ENCODE measurements around the gene TMEM164.

TMEM164 gene

DNA sequence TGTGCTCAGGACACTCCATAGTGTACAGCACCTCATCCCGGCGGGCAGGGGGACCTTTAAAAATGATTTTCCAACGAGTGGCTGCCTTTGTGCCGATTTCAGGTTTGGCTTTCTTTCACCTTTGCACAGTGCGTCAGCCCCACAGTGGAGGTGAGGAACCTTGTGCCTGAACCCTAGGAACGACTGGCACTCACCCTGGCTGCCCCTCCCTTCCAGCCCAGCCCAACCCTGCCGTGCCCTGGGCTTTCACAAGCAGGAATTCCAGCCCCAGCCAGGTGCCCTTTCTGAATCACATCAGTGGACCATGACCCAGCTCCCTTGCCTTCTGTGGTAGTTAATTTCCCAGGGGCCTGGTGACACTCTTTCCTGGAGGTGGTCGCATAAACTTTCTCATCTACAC is 1.3 kb downstream of the TMEM164 start:
- DNase-seq: no peak

DNA sequence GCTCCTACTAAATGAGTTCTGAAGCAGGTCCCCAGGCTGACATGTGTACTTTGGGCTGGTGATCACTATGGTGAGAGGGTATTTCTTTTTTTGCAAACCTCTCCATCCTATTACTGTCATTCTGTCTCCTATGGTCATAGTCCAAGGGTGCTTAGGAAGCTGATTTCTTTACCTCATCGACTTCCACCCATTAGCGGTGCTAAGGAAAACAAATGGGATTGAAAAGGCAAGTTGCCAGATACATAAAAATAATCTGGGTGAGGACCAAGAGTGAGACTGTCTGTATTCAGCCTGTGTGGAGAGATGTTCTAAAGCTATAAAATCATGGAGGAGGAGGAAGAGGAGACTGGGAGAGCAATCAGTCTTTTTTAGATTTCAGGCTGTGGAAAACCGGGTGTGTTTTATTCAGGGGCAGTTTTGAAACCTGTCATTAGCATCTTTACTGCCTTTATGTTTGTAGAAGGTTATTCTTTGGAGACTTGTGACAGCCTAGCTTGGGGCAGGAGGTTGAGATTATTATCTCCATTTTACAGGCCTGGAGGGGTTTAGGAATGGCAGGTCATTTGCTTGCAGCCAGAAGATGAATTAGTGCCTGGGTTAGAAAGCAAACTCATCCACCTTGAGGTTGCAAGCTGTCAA is 1.9 kb downstream of the TMEM164 start:
- DNase-seq: no peak

DNA sequence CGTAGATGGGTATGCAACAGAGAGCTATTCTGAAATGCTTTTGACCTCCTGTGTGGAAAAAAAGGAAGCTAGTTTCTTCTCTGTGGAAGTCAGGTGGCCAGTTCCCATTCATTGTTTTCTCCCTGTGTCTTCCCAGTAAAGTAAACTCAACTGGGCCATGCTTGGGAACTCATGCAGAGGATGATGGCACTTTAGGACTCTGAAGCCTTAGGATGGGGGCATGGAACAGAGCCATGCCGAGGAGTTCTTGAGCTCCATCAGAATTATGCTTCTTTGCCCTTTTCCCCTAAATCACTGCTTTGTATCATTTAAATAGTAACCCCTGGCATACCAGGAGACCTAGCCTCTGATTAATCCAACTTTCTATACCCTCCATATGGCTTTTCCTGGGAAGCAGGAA is 3.2 kb downstream of the TMEM164 start:
- DNase-seq: no peak

DNA sequence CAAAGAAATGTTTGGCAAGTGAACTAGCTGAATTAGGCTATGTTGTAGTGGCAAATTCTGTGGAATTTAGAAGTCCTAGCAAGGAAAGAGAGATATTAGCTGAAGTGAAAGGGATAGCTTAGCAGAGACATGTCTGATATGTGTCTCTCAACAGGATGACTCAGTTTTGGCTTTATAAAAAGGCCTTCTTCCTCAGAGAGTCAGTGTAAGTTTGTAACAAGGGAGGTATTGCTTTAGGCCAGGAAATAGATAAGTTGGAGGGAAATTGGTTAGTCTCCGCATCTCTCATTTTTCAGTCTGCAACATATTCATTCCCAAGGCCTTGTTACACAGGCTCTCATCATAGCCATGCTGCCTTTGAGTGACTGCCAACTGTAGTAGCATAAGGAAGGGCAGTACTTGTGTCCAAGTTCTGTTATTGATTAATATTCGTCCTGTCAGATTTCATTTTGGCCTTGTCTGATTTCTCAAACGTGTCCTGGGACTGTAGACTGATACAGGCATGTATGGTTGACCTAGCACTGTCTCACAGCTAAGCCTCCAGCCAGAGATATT is 4.0 kb downstream of the TMEM164 start:
- DNase-seq: no peak

DNA sequence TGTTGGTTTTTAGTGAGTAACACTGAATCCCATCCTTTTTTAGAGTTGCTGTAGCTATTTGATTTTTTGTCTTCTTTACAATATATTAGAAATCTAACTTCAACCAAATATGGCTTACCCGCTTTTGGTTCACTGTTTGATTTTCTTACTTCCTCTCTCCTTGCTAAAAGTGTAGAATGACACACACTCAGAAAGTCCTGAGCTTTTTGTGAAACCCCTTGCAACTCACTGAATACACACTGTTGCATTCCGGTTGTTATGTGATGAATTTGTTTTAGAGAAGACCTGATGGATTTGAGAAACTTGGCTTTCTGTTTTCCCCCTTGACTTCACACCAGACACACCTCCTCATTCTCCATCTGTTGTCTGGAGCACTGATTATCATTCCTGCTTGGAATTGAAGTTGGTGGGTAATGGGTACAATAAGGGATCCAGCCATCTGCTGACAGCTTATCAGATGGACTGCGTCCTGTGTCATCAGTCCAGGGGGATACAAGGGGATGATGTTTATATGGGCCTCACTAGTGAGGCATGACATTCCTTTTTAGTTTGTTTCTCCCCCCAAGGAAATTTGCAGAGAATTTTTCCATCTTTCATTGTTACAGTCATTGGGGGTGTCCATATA is 5.2 kb downstream of the TMEM164 start:
- DNase-seq: no peak

DNA sequence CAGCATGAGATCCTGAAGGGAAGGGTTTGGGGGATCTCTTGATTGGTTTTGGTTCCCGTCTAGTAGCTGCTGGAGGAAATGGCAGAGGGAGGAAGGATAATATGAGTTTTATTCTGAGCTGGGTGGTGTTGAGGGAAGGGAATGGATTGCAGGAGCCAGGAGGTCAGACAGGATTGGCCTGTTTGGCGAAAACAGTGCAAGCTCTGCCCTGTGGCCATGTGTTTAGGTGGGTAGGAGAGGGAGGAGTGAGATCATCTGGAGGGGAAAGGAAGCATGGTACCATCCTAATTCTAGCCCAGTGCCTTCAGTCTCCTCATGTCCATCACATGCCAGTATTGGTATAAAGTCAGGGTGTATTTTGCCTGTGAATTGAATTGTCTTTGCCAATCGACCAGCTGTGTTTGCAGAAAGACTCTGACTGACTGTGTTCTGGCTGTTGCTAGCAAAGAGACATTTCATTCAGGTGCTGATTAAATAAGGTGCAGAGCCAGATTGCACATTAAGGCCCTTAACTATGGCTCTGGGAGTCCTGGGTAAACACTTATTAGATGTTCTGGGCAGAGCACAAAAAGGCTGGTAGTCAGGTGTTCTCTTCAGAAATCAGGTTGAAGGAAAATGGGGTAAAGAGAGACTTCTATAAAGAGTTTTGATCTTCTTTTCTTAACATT is 10.0 kb downstream of the TMEM164 start:
- DNase-seq: no peak

DNA sequence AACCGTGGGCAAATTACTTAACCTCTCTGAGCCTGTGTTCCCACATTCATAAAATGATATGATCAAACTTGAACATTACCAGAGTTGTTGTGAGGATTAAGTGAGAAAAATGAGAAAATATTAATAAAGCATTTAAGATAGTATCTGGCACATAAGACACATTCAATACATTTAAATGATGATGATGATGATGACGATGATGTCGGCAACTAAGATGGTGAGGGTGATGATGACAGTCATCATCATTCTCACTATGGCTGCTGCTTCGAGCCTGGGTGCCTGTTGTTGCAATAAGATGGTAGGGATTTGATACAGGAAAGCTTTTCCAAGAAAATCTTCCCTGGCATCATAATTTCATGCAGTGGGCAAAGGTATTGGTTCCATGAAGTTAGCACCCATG is 11.1 kb downstream of the TMEM164 start:
- no peak for DNase-seq

DNA sequence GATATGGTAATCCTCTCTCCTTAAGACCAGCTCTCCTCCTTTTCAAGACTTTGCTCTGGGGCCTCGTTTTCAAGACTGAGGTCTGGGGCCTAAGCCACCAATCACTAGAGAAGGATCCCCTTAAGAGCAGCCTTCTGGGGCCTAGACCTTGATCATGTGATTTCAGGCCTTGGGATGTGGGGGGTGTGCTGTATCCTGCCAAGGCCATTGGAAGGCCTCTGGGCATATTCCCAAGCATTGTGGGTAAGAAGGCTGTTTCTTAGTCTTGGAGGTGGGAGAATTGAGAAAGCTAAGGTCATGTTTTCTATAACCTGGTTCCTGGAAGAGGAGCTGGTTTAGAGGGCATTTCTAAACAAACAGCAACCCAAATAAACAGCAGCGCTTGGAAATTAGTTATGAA is 12.1 kb downstream of the TMEM164 start:
- DNase-seq: no peak

DNA sequence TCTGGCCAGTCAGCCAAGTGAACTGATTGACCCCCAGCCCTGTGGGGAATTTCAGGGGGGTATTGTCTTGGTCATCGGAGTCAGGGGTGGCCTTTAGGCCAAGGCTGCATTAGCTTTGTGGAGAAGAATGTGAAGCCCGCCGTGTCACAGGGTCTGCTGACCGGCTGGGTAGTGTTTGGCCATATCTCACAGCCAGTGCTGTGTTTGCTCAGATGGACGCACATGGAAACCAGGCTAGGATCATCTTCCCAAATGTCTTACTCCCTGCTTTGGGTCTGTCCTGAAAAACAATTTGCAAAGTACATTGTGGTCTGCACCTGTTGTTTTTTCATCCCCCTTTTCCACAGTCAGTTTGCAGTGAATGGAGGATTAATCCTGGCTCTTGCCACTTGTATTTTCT is 13.0 kb downstream of the TMEM164 start:
- no peak for DNase-seq

DNA sequence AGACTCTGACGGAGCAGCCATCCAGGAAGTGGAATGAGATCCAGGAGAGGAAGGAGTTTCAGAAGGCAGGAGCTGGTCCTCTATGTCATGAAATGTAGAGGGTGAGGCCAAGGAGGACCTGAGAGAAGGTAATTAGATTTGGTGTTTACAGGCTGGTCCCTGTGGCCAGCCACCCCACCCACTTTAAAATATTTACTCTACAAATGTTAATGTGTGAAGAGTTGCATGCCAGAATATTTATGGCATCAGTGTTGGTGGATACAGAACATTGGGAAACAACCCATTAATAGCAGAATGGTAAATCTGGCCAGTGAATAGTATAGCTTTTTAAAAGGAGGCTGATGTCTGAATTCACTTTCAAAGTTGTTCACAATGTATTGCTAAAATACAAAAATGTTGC is 17.6 kb downstream of the TMEM164 start:
- no peak for DNase-seq

DNA sequence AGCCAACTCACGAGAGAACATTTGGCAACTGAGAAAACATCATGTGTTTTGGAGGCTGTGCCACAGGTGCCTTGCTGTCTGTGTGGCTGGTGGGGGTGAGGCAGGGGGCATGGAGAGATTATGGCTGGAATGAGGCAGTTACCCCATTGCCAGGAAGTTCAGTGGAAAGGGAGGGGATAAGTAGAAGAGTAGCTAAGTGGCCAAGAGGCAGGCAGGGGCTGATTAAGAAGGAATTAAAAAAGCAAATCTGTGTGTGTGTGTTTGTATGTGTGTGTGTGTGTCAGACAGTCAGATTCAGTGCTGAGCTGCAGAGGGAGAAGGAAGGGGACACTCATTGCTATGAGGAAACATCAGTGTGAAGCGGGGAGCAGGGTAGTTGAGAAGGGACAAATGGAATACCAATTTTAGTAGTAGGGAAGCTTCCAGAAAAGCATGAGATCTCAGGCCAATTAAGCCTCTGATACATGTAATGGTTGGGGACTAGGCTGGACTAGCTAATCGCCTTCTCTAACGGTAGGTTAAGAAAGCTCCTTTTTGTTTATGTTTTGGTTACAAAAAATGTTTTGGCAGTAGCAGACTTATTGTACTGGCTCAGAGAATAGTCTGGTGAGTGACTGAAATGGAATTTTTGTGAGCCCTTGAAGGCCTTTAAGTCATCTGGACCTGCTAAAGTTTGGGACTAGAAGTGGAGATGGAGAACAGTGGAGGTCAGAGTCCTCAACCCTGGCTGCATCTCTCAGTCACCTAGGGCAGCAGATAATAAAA is 18.5 kb downstream of the TMEM164 start:
- no peak for DNase-seq

DNA sequence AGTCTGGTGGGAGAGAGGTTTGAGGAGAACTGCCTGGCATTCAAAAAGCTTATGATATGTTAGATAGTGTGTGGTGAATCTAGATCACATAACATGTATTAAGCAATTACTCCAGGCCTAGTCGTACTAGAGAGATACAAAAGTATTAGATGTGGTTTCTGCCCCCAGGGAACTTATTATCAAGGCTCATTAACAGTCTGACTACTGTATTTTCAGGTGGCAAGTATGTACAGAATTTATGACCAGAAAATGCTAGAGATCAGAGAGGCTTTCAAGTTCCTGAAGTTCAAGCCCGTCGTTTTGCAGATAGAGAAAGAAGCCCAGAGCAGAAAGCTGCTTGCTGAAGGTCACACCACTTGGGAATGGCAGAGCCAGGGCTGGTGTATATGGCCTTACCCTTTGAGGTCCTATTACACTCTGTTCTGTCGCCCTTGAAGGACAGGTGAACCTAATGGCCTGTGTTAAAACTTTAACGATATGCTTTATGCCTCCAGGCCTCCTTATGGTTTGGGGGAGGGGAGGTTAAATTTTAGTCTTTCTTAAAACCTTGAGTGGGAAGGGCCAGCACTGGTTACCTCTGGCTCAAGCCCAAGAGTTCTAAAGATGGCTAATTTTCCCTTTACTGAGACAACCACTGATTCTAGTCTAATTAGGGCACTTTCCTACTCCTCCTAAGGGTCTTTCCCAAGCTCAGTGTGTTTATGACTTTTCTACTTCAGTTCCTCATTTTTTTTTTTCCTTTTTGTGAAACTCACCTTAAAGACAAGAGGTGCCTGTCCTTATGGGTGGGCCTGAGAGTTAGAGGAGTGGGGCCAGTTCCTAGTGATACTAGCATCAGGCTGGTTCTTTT is 19.9 kb downstream of the TMEM164 start:
- no peak for DNase-seq

DNA sequence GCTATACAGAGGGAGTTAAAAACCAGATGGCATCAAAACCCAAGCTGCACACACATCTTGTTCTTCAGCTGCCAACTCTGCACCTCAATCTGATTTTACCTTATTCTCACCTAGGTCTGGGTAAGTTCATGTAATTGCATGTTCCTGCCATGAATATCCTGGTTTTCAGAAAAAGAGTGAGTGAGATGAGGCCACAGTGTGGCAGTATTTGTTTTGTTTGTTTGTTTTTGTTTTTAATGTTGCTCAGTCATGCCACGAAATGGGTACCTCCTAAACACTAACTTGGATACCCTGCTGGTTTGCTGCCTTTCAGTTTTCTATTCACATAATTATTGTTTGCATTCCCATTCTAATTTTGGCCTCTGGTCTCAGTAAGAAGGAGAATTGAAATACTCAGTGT is 22.5 kb downstream of the TMEM164 start:
- no peak for DNase-seq

DNA sequence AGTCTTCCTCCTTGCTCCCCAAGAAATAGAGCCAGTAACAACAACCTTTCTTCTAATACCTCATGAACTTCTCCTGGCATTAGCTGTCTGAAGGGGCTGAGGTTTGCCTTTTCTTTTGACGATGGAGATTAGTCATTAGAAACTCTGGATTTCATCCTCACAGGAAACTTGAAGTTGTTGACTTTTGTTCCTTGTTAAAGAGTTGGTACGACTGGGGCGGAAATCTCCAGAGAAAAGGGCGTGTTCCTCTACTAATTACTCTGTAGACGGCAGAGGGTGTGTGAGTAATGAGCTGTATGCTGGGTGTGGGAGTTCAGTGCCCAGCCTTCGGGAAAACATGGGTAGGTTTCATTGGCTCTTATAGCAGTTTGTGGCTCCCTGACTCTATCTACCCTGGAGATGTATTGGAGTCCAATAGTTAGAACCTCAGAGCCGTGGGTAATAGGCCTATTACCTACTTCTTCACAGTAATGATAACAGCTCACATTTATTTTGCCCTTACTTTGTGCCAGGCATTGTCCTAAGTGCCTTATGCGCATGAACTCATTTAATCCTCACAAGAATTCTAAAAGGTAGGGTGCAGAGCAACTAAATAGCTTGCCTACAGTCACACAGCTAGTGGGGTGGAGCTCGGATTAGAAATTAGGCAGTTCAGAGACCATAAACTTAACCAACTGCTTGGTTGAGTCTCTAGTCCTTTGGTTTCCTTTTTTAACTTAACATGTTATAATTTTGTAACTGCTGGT is 23.4 kb downstream of the TMEM164 start:
- no peak for DNase-seq

DNA sequence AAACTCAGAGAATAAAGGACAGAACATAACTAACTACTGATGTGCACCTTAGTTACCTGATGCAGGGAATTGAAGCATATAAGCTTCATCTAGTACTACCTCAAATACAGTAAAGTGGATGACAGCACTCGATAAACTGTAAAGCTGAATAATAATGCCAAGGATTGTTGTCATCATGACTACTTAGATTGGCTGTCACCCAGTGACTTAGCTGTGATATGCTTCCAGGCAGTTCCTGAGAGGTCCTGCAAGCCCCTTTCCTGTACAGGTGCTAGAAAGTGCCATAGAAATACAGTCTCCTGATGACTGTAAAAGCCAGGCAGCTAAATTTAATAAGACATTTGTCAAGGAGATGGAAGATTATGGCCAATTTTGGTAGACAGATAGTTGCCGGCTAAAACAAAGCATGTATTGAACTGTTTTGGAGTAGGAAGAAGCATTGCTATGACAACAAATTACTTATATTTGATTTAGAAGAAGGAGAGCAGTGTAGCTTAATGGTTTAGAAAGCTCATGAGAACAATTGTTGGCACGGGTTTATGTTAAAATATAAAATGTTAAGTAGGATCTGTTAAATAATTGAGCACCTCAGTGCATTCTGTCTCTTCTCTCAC is 29.7 kb downstream of the TMEM164 start:
- DNase-seq: no peak

DNA sequence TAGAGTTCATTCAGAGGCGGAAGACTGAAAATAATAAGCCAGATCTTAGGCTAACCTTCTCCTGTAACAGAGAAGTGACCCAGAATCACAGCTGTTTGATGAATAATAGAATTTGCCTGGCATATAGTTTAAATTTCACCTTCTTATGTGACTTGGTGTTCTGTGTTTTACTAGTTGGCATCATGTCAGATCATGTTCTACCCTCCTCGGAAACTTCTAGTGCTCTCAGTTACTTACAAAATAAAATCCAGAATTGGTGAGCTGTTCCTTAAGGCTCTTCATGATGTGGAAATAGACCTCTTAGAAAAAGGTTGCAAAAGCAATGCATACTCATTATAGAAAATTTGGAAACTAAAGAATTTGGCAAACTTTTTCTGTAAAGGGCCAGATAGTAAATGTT is 31.1 kb downstream of the TMEM164 start:
- DNase-seq: no peak

DNA sequence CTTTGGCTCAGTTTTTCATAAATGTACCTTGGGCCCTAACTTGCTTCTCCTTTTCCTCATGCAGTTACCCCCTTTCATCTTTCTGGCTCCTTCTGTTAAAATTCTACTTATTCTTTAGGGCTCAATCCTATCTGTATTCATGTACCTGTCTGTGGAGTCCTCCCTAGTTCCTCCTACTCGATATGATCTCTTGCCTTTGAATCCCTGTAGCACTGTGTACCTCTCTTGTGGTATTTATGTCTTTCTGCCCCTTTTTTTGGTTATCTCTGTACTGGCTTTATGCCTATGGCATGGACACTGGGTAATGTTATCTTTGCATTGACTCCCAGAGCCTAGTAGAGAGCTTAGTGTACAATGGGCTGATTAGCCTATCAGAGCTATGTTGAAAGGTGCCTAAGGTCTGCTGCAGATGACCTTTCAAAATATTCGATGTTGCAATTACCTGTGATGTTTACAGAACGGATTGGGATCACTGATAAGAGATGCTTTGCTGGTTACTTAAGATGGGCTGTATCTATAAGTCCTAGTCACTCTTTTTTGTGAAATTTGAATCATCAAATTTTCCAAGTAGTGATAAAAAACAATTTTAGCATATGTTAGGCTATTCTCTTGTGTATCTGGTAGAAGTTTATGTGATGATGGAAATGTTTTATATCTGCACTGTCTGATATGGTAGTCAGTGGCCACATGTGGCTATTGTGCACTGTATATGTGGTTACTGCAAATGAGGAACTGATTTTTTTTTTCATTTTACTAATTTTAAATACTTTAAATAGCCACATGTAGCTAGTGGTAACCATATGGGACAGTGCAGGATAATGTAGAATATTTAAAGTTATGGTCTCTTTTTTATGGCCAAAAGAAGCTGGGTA is 33.5 kb downstream of the TMEM164 start:
- DNase-seq: no peak

DNA sequence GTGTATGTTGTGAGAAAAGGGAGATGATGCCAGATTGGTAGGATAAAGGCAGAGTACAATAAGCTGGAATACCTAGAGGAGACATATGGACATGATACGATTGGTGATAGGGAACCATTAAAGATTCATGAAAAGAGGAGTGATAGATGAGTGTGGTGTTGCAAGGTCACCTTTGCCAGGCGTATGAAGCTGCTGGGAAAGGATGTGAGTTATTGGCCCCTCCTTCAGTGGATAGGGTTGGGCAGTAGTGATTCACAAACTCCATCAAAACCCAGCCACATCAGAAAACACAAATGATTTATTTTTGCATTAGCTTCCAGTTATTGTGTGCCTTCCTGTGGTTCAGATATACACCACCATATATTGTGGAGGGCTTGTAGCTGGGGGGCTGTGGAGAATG is 34.3 kb downstream of the TMEM164 start:
- DNase-seq: no peak

DNA sequence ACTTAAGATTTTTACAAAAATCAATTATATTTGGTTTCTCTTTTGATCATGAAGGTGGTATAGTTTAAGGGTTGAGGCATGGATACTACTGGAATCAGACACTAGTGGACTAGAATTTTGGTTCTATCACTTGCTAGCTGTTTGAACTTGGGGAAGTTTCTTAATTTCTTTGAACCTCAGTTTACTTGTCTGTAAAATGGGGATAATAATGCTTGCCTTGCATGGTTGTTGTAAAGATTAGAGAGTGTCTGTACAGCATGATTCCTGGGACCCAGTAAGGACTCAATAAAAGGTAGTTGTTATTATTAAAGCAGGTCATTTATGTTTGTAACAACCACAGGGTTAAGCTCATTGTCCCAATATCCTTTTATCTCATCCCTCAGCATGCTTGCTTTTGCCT is 36.0 kb downstream of the TMEM164 start:
- DNase-seq: no peak

DNA sequence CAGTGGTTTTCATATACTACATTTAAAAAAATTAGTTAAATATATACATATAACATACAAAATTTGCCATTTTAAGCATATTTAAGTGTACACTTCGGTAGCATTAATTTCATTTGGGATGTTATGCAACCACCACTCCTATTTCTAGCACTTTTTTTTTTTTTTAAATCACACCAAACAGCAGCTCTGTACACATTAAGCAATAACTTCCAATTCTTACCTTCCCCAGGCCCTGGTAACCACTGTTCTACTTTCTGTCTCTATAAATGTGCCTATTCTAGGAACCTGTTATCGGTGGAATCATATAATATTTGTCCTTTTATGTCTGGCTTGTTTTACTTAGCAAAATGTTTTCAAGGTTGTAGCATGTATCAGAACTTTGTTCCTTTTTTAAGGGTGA is 39.1 kb downstream of the TMEM164 start:
- no peak for DNase-seq

Measured in effector CD8-positive, alpha-beta T cell (primary cell).